SK-N-SH (cell line): Measurements from ENCODE around the gene CDH13.

Experiments
- EP300 ChIP-seq, 2 experiments: IDR thresholded peaks; 2 replicates each; pipeline versions ENCODE4 v1.4.0 to v1.6.1; 2012; ENCODE audit warnings: borderline replicate concordance in 1 of 2, low read depth in 1 of 2, low read length in 1 of 2
- EZH2phosphoT487 ChIP-seq: fragments of 200-600 bp; sonication (generic); IDR thresholded peaks from 2 replicates; pipeline ENCODE4 v1.6.1; 2017; ENCODE audit warnings: low read depth, mixed run types, mild to moderate bottlenecking, antibody characterized with exemption, moderate library complexity, borderline replicate concordance
- FOXM1 ChIP-seq: IDR thresholded peaks from 2 replicates; pipeline ENCODE4 v1.4.0; 2012; ENCODE audit warnings: low read depth, mild to moderate bottlenecking
- MXI1 ChIP-seq: IDR thresholded peaks from 2 replicates; pipeline ENCODE4 v1.6.1; 2012; ENCODE audit warnings: mild to moderate bottlenecking, low read depth, low read length, improper control_type of control experiment
- POLR2AphosphoS5 ChIP-seq: IDR thresholded peaks from 2 replicates; pipeline ENCODE4 v1.6.1; 2012; ENCODE audit warnings: low read depth, low read length
- RAD21 ChIP-seq: IDR thresholded peaks from 2 replicates; pipeline ENCODE4 v1.6.1; 2012; ENCODE audit warnings: mild to moderate bottlenecking, low read length
- RCOR1 ChIP-seq: fragments of 150-350 bp; IDR thresholded peaks from 2 replicates; pipeline ENCODE4 v1.6.1; 2017; ENCODE audit warnings: antibody characterized with exemption, low read length
- SIN3A ChIP-seq: IDR thresholded peaks from 2 replicates; pipeline ENCODE4 v1.6.1; 2012; ENCODE audit warnings: low read depth, mild to moderate bottlenecking, low read length, moderate library complexity, borderline replicate concordance
- YY1 ChIP-seq: IDR thresholded peaks from 2 replicates; pipeline ENCODE4 v1.4.0; 2012; ENCODE audit warnings: low read depth, mild to moderate bottlenecking
- TF ChIP-seq, protein P1 (sequence below): fragments of 200-600 bp; sonication (generic); IDR thresholded peaks from 2 replicates; pipeline ENCODE4 v1.6.1; 2017; ENCODE audit warnings: antibody characterized with exemption, mild to moderate bottlenecking, moderate library complexity
- TF ChIP-seq, protein P2 (sequence below): IDR thresholded peaks from 2 replicates; pipeline ENCODE4 v1.6.1; 2012; ENCODE audit warnings: mild to moderate bottlenecking, low read depth, low read length, moderate library complexity
- TF ChIP-seq, protein P3 (sequence below): IDR thresholded peaks from 2 replicates; pipeline ENCODE4 v1.4.0; 2012; ENCODE audit warnings: low read depth

DNA sequence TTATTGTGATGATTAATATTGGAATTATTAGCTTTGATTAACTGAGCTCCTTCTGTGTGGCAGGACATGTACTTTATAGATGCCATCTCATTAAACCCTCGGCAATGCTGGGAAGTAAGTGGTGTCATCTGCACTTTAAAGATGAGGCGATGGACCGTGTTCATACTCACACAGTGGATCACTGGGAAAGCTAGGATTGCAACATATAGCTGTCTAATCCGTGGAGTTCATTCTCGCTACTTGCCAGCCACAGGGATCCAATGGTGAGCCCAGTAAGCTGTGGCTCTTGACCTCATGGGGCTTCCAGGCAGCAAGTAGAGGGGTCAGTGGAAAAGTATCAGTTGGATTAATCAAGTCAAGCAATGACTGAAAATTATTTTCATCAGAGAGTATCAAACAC lies 587.9 kb downstream of the CDH13 start:
- TF ChIP-seq EZH2phosphoT487 (no peak), FOXM1 (no peak), MXI1 (no peak), YY1 (no peak), POLR2AphosphoS5 (no peak), RAD21 (no peak), EP300 (IDR thresholded peaks at IDR 0.05; ENCODE audit: borderline replicate concordance in 1 of 2, low read depth in 1 of 2, low read length in 1 of 2) (no peak), RCOR1 (no peak), SIN3A (no peak)
- TF ChIP-seq, protein P1, sequence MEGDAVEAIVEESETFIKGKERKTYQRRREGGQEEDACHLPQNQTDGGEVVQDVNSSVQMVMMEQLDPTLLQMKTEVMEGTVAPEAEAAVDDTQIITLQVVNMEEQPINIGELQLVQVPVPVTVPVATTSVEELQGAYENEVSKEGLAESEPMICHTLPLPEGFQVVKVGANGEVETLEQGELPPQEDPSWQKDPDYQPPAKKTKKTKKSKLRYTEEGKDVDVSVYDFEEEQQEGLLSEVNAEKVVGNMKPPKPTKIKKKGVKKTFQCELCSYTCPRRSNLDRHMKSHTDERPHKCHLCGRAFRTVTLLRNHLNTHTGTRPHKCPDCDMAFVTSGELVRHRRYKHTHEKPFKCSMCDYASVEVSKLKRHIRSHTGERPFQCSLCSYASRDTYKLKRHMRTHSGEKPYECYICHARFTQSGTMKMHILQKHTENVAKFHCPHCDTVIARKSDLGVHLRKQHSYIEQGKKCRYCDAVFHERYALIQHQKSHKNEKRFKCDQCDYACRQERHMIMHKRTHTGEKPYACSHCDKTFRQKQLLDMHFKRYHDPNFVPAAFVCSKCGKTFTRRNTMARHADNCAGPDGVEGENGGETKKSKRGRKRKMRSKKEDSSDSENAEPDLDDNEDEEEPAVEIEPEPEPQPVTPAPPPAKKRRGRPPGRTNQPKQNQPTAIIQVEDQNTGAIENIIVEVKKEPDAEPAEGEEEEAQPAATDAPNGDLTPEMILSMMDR = no peak
- TF ChIP-seq, protein P2, sequence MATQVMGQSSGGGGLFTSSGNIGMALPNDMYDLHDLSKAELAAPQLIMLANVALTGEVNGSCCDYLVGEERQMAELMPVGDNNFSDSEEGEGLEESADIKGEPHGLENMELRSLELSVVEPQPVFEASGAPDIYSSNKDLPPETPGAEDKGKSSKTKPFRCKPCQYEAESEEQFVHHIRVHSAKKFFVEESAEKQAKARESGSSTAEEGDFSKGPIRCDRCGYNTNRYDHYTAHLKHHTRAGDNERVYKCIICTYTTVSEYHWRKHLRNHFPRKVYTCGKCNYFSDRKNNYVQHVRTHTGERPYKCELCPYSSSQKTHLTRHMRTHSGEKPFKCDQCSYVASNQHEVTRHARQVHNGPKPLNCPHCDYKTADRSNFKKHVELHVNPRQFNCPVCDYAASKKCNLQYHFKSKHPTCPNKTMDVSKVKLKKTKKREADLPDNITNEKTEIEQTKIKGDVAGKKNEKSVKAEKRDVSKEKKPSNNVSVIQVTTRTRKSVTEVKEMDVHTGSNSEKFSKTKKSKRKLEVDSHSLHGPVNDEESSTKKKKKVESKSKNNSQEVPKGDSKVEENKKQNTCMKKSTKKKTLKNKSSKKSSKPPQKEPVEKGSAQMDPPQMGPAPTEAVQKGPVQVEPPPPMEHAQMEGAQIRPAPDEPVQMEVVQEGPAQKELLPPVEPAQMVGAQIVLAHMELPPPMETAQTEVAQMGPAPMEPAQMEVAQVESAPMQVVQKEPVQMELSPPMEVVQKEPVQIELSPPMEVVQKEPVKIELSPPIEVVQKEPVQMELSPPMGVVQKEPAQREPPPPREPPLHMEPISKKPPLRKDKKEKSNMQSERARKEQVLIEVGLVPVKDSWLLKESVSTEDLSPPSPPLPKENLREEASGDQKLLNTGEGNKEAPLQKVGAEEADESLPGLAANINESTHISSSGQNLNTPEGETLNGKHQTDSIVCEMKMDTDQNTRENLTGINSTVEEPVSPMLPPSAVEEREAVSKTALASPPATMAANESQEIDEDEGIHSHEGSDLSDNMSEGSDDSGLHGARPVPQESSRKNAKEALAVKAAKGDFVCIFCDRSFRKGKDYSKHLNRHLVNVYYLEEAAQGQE = no peak
- TF ChIP-seq, protein P3, sequence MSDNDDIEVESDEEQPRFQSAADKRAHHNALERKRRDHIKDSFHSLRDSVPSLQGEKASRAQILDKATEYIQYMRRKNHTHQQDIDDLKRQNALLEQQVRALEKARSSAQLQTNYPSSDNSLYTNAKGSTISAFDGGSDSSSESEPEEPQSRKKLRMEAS = no peak
